Activated CD8-positive, alpha-beta memory T cell treated with anti-CD3 and anti-CD28 coated beads for 24 hours (primary cell): ENCODE measurements around the gene LYZ.
"Not testable (repeated sequence)": the region's sequence is repeated elsewhere in the genome, so short reads cannot be mapped to it uniquely, and the experiment has no call there.

Experiments used
- DNase-seq: peaks from one replicate; pipeline ENCODE4 v3.0.0-alpha.2; 2020

Gene LYZ

GRCh38 chr12:69348162-69348938, at the start of gene LYZ:
Gene LYZ, plus strand, starts transcription at chr12:69348381. Its CDS starts 28 bp downstream, at chr12:69348409.
- DNase-seq: no peak

DNA sequence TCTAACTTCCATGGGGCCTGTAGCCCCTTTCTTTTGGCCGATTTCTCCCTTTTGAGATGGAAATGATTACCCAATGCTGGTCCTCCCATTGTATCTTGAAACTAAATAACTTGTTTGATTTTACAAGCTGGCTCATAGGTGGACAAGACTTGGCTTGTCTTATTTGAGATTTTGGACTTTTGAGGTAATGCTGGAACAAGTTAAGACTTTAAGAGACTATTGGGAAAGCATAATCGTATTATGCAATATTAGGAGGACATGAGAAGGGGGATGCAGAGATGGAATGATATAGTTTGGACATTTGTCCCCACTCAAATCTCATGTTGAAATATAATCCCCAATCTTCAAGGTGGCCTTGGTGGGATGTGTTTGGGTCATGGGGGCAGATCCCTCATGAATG, 49.2 kb upstream of the LYZ start:
- DNase-seq: no peak

DNA sequence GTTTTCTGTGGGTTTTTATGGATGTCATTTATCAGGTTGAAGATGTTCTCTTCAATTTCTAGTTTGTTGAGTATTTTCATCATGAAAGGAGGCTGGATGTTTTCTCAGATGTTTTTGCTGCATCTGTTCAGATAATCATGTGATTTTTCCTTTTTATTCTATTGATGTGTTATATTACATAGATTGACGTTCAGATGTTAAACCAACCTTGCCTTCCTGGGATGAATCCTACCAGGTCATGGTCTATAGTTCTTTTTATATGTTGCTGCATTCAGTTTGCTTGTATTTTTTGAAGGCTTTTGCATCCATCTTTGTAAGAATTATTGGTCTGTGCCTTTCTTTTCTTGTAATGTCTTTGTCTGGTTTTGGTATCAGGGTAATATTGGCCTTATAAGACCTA, 43.9 kb upstream of the LYZ start:
- no peak for DNase-seq

GRCh38 chr12:69309461-69309860, 38.7 kb upstream of the LYZ start:
- DNase-seq: no peak

DNA sequence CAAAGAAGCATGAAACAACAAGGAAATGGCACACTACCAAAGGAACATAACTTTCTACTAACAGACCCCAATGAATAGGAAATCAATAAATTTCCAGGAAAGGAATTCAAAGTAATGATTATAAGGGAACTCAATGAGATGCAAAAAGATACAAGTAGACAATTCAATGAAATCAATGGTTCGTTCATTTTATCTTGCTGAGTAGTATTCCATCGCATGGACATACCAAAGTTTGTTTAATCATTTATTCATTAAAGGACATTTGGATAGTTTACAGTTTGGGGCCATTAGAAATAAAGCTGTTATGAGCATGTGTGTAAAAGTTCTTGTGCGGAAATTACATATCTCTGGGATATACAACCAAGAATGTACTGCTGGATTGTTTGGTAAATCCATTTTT, 35.0 kb upstream of the LYZ start:
- DNase-seq: no peak

GRCh38 chr12:69316784-69317183, 31.4 kb upstream of the LYZ start:
- not testable (repeated sequence) for DNase-seq

DNA sequence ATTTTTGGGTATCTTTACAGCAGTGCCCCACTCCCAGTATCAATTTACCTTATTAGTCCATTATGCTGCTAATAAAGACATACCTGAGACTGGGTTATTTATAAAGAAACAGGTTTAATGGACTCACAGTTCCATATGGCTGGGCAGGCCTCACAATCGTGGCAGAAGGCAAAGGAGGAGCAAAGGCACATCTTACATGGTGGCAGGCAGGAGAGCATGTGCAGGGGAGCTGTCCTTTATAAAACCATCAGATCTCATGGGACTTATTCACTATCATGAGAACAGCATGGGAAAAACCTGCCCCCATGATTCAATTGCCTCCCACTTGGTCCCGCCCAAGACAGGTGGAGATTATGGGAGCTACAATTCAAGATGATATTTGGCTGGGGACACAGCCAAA, 30.9 kb upstream of the LYZ start:
- not testable (repeated sequence) for DNase-seq

DNA sequence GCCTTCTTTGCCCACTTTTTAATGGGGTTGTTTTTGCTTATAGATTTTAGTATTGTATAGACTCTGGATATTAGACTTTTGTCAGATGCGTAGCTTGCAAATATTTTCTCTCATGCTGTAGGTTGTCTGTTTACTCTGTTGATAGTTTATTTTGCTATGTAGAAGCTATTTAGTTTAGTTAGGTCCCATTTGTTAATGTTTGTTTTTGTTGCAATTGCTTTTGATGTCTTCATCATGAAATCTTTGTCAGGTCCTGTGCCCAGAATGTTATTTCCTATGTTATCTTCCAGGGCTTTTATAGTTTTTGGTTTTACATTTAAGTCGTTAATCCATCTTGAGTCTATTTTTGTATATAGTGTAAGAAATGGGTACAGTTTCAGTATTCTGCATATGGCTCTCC, 30.0 kb upstream of the LYZ start:
- no peak for DNase-seq

DNA sequence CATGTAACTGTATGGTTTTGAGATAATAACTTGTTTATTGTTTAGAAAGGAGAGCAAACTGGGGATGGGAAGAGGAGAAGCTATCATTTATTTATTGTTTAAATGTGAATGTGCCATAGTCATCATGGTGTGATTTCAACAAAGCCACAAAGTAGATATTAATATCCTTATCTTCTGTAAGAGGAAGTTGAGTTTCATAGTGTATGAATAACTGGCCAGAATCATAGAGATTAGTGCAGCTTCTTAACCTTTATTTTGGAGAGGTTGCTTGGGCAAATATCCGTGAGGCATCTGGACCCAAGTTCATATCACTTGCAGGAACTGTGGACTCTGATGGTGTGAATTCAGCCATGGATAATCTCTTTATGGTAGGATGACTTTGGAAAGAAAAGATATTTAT, 26.8 kb upstream of the LYZ start:
- no peak for DNase-seq

- no peak for DNase-seq
Observed at GRCh38 chr12:69324797-69325466, 23.2 kb upstream of the LYZ start.

GRCh38 chr12:69328426-69328825, 19.8 kb upstream of the LYZ start:
- no peak for DNase-seq

DNA sequence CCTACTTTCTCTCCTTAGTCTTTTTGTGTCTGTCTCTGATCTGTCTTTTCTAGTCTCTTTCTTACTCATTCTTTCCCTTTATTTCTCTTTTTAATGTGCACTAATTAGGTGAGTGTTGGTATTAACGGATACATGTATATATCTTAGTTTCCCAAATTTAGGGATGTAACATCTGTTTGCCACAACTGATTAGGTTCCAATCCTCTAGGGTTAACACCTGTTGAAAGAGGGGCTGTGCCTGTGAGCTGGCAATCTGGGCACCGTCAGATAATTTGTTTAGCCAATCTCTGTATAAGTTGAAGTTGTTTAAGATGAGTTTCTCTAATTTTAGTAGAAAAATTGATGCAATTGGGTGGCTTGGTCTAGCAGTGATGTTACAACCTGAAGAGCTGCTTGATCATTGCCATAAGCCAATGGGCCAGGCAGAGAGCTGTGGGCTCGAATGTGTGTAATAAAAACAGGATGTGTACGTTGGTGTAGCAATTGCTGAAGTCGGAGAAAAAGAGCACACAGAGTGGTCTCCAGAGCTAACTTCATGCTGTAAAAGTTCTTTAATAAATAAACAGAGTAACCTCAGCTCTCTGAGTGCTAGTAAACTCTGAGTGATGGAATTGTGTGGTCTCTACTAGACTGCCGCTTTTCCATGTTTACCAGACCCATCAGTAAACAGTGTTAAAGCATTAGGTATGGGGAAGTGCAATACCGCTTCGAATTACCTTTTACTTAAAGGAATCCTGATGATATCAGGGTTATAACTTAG, 18.3 kb upstream of the LYZ start:
- DNase-seq: peak; percentile 62

DNA sequence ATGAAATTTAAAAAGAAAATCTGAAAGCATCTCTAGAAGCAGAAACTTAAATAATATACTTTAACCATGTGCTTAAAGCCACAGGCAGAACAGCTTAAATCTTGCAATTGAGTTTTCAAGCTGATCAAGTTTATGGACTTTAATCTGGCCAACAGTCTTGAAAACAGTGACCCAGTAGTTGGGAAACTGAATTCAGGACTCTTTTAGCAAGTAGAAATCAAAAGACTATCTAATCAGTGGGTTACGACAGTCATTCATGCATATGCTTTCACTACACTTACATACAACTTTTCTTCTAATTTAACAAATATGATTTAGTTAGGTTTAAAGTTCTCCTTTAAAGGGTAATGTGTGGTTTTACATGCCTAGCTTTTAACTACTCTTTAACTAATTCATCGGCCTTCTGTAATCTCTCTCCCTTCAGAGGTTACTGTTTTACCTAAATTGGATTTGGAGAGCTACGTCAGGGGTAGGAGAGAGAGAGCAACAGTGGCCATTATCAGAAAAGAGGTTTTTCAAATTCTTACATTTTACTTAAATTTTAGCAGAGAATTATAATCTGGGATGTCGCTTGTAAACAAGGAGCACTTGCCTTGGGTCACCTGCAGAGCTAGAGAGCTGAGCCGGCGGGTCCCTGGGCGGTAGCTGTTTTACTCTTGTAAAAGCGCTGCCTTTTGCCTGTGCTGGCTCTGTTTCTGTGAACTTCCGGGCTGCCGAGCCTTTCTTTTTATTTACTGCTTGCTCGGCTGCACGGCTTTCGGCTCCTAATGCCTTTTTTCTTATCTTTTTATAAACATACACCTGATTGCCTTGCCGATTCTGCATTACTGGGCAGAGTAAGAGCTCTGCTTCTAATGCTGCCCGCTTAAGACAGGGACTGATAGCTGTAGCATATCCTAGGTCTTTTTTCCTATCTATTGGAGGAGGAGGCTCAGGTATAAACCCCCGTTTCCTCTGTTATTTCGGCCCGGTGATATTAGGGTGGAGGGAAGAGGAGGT, 17.4 kb upstream of the LYZ start:
- peak; percentile 82 for DNase-seq

- DNase-seq: no peak
Observed at GRCh38 chr12:69331519-69331908, 16.7 kb upstream of the LYZ start.

- DNase-seq: no peak
Observed at GRCh38 chr12:69331909-69332684, 16.1 kb upstream of the LYZ start.

- no peak for DNase-seq
Observed at GRCh38 chr12:69332815-69333358, 15.3 kb upstream of the LYZ start.

GRCh38 chr12:69334158-69334557, 14.0 kb upstream of the LYZ start:
- no peak for DNase-seq

- DNase-seq: no peak
Observed at GRCh38 chr12:69337311-69338090, 10.7 kb upstream of the LYZ start.

DNA sequence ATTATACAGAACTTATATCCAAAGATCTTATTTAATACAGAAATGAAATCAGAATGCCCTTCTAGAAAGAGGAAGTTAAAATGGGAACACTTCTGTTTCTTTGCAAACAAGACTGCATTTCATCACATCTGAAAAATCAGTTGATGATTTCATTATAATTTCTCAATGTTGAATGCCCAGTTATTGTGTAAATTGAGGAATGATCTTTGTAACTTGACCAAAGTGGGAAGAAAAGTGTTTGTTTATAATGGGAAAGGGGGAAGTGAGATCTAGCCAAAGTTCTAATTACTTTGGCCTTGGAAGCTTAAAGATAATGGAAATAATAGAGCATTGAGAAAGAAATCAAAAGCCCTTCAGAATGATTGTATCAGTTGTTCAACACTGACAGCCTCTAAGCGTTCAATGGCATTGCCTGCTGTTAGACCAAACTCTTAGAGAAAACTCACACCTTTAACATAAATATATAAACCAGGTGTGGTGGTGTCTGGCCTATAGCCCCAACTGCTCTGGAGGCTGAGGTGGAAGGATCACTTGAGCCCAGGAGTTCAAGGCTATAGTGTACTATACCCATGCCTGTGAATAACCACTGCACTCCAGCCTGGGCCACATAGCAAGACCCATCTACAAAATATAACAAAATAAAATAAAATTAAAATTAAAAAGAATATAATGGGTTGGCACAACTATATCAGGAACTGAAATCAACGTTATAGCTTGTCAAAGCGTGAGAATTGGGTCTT, 9.9 kb upstream of the LYZ start:
- no peak for DNase-seq

- no peak for DNase-seq
Observed at GRCh38 chr12:69338936-69339335, 9.2 kb upstream of the LYZ start.
